ENCODE data around the gene FER. TPM values are rescaled to one million over a fixed set of nuclear protein-coding genes. Genes with fewer than 3 reads are reported as not detected.
"Not testable (repeated sequence)": the region's sequence is repeated elsewhere in the genome, so short reads cannot be mapped to it uniquely, and the experiment has no call there.

Gene FER
- total RNA-seq, 2 experiments from 2014 or later, result 9.4 to 10.0 TPM

- Histone ChIP-seq H3K4me3 (ENCODE audit: low read depth, low read length, poor library complexity, severe bottlenecking) (no peak overlapping the region), H4K20me1 (ENCODE audit: insufficient read depth, low read length) (no peaks in the 10 kb centered on the region), H3K9me2 (ENCODE audit: insufficient read depth, low read length) (no peaks in the 10 kb centered on the region; the same call in 1 of the 2 replicates), H3K4me2 (ENCODE audit: low read length) (no peak overlapping the region), H3K9me3 (ENCODE audit: low read length) (no peaks in the 10 kb centered on the region), H3K79me2 (ENCODE audit: insufficient read depth, low read depth, low read length) (no peaks in the 10 kb centered on the region), H2AFZ (ENCODE audit: low read length) (no peak overlapping the region), H3K27ac (ENCODE audit: low read depth, low read length, poor library complexity, severe bottlenecking) (no peak overlapping the region), H3K4me1 (ENCODE audit: insufficient read depth, low read length, poor library complexity, severe bottlenecking) (no peaks in the 10 kb centered on the region), H3K36me3 (ENCODE audit: insufficient read depth, low read length) (no peaks in the 10 kb centered on the region)
- no TSS peak for BruUV-seq (replicated peaks)
- DNase-seq (ENCODE audit: low spot score), result no peak
- intact Hi-C loops (cut with micrococcal nuclease; ENCODE audit: unreplicated experiment), result no loop called here
- POLR2A ChIA-PET, result no interaction called here
- no peak for TF ChIP-seq CTCF (conservative IDR thresholded peaks at IDR 0.05; ENCODE audit: low read length)
- TF ChIP-seq EZH2phosphoT487 (IDR thresholded peaks at IDR 0.05; ENCODE audit: borderline replicate concordance, low read depth, low read length), result no peak
- CTCF ChIA-PET (ENCODE audit: unreplicated experiment), result no interaction called here
These were observed 420.5 kb downstream of the FER start for GRCh38 chr5:109168151-109168550.

GRCh38 chr5:109170629-109171350 lies 423.1 kb downstream of the FER start:
- ChIA-PET CTCF (ENCODE audit: unreplicated experiment) (no interaction called here), POLR2A (no interaction called here)
- no peak for TF ChIP-seq CTCF (conservative IDR thresholded peaks at IDR 0.05; ENCODE audit: low read length)
- TF ChIP-seq EZH2phosphoT487 (IDR thresholded peaks at IDR 0.05; ENCODE audit: borderline replicate concordance, low read depth, low read length), result no peak
- Histone ChIP-seq H3K27ac (ENCODE audit: low read depth, low read length, poor library complexity, severe bottlenecking) (no peak overlapping the region), H3K9me2 (ENCODE audit: insufficient read depth, low read length) (no peaks in the 10 kb centered on the region; the same call in 1 of the 2 replicates), H3K4me3 (ENCODE audit: low read depth, low read length, poor library complexity, severe bottlenecking) (no peak overlapping the region), H4K20me1 (ENCODE audit: insufficient read depth, low read length) (no peaks in the 10 kb centered on the region), H3K4me1 (ENCODE audit: insufficient read depth, low read length, poor library complexity, severe bottlenecking) (no peaks in the 10 kb centered on the region), H3K79me2 (ENCODE audit: insufficient read depth, low read depth, low read length) (no peaks in the 10 kb centered on the region), H2AFZ (ENCODE audit: low read length) (no peak overlapping the region), H3K9me3 (ENCODE audit: low read length) (no peaks in the 10 kb centered on the region), H3K4me2 (ENCODE audit: low read length) (no peak overlapping the region), H3K36me3 (ENCODE audit: insufficient read depth, low read length) (no peaks in the 10 kb centered on the region)
- no TSS peak for BruUV-seq (replicated peaks)
- intact Hi-C loops (cut with micrococcal nuclease; ENCODE audit: unreplicated experiment), result no loop called here
- no peak for DNase-seq (ENCODE audit: low spot score)

GRCh38 chr5:109171437-109172073 lies 423.9 kb downstream of the FER start:
- H3K9me3 ChIP-seq (ENCODE audit: low read length); H3K4me2 ChIP-seq (ENCODE audit: low read length); H3K4me1 ChIP-seq (ENCODE audit: insufficient read depth, low read length, poor library complexity, severe bottlenecking); H3K79me2 ChIP-seq (ENCODE audit: insufficient read depth, low read depth, low read length); DNase-seq (ENCODE audit: low spot score); CTCF ChIA-PET (ENCODE audit: unreplicated experiment); intact Hi-C loops (cut with micrococcal nuclease; ENCODE audit: unreplicated experiment); H3K27ac ChIP-seq (ENCODE audit: low read depth, low read length, poor library complexity, severe bottlenecking); H3K36me3 ChIP-seq (ENCODE audit: insufficient read depth, low read length); H2AFZ ChIP-seq (ENCODE audit: low read length); H3K9me2 ChIP-seq (ENCODE audit: insufficient read depth, low read length); BruUV-seq (replicated peaks); H3K4me3 ChIP-seq (ENCODE audit: low read depth, low read length, poor library complexity, severe bottlenecking); POLR2A ChIA-PET; H4K20me1 ChIP-seq (ENCODE audit: insufficient read depth, low read length): not testable (repeated sequence)

Measured in OCI-LY7 (cell line).